HG03139 (cell line): ENCODE data around the gene SHH.

ENCODE experiments used
- ATAC-seq: cut with Tn5 transposase; IDR thresholded peaks from one replicate; pipeline ENCODE4 v1.9.1; 2021; ENCODE audit not compliant: unreplicated experiment

The SHH gene

DNA sequence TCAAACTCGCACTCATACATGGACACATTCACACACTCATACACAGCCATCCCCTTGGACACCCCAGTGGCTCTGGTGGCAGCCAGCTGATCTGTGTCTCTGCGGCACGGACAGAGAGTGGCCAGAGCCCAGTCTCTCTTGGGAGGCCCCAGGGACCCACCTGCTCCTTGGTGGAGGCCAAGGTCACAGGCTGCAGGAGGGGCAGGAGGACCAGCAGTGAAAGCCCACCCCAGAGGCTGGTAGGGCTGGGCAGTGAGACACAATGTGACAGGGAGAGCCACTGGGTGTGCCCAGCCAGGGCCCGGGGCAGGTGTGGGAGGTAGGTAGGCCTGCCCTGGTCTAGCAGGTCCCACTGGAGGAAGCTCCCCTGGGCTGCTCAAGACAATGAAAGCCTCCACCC is 18.5 kb downstream of the SHH start:
- no peak for ATAC-seq

DNA sequence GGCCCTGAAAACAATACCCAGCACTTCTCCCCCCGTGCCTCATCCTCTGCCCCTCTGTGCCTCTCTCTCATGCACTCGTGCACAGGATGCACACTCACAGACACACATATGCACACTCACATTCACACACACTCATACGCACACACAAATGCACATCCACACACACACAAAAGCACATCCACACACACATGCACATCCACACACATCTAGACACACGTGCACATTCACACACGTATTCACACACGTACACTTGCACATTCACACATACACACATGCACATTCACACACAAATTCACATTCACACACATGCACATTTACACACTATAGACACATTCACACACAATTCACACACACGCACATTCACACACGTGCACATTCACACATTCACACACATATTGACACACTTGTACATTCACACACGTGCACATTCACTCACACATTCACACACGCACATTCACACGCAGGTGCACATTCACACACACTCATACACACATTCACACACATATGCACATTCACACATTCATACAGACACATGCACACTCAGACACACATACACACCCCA is 19.2 kb downstream of the SHH start:
- ATAC-seq: no peak

- ATAC-seq: no peak
Measured at GRCh38 chr7:155792315-155792960, 19.8 kb downstream of the SHH start.

- ATAC-seq: no peak
Measured at GRCh38 chr7:155791836-155792235, 20.4 kb downstream of the SHH start.

GRCh38 chr7:155791214-155791737 is 21.0 kb downstream of the SHH start:
- ATAC-seq: no peak

- no peak for ATAC-seq
Measured at GRCh38 chr7:155790666-155791065, 21.6 kb downstream of the SHH start.

- ATAC-seq: no peak
Measured at GRCh38 chr7:155789001-155789725, 23.1 kb downstream of the SHH start.

GRCh38 chr7:155788616-155789000 is 23.7 kb downstream of the SHH start:
- ATAC-seq: no peak

DNA sequence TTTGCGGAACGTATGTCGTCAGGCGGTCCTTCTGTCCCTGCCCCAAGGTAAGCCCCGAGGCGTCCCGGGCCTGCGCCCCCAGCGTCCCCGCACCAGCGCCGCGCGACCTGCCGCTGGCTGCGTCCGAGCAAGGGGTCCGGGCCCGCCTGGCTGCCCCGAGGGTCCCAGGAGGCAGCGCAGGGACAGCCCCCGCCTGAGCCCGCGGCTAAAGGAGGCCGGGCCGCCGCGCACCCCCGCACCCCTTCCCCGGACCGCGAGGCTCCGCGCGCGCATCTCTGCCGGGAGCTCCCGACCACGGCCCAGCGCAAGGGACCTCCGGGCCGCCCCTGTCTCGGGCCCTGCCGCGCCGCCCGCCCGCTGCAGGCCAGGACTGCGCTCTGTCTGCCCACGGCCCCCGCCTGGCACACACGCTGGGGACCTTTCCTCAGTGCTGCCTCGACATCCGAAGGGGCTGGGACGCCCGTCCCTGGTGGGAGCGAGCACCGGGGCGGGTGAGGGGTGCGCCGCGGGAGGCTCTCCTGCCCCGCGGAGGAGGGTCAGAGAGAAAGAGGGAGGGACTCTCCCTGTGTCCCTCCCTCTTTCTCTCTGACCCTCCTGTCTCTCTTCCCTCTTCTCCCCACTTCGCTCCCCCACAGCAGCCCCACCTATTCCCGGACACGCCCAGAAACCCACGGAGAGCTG is 25.0 kb downstream of the SHH start:
- ATAC-seq: no peak

DNA sequence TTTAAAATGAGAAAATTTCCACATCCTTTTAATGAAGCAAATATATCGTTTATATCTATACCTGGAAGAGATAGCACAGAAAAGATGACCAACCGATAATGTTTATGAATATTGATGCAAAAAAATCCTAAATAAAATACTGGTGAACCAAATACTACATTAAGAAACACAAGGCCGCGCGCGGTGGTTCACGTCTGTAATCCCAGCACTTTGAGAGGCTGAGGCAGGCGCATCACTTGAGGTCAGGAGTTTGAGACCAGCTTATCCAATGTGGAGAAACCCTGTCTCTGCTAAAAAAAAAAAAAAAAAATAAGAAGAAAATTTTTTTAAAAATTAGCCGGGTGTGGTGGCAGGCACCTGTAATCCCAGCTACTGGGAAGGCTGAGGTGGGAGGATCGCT is 25.8 kb downstream of the SHH start:
- ATAC-seq: no peak

DNA sequence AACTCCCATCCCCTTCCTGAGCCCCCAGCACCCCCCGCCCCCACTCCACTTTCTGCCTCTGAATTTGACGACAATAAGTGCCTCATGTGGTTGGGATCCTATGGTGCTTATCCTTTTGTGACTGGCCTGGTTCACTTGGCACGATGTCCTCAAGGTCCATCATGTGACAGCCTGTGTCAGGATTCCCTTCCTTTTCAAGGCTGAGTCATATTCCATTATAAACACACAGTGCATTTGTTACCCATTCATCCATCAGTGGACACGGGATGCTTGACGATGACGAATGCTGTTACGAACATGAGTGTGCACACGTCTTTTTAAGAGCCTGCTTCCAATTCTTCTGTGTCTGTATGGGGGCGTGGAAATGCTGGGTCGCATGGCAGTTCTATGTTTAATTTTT is 26.7 kb downstream of the SHH start:
- ATAC-seq: no peak

DNA sequence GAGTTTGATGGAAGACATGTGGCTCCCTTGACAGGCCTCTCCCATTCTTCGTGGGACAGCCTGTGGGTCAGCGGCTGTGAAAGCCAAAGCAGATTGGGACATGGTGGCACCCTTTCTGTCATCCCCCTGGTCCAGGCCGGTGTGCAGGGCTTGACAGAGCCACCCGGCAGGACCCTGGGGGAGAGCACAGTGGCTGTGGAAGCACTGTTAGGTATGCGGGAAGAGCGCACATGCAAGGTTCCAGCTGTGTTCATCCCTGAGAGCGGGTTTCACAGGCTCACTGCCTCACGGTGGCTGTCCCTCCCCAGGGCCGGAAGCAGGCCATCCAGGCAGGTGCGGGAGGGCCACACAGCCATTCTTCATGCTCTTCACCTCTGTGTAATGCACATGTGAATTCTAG is 29.8 kb downstream of the SHH start:
- ATAC-seq: no peak

- no peak for ATAC-seq
Measured at GRCh38 chr7:155781433-155781832, 30.8 kb downstream of the SHH start.

GRCh38 chr7:155780884-155781283 is 31.4 kb downstream of the SHH start:
- no peak for ATAC-seq

- ATAC-seq: no peak
Measured at GRCh38 chr7:155778349-155778748, 33.9 kb downstream of the SHH start.

DNA sequence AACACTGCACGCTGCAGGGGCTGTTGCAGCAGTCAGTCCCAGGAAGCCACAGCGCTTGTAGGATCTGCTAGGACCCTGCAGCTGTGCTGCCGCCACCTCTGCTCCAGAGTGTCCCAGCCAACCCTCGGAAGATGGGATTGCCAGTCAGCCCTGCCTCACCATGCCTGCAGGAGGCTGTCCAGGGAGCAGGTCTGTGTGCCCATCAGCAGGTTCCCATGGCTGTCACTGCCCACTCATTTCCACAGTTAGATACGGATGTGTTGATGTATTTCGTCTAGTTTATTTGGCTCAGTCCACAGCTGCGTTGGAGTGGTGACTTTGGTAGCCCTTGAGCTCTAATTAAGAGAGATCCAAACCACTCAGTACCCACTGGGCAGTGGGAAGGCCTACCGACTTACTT is 35.7 kb downstream of the SHH start:
- no peak for ATAC-seq

DNA sequence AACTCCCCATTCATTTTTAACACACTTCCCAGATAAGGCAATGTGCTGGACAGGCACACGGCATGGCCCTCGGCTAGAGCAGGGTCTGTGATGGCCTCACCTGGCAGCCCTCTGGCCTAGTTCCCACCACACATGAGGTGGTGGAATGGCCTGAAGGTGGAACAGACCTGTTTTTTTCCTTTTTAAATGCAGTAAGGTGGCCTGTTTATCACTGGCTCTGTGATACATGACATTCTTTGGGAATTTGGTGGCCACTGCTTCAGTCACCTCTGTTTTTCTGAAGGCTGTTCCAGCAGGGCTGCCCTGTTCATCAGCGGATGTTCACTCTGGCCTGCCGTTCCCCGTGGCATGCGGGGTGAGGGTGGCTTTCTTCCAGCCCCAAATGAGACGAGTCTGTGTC is 36.6 kb downstream of the SHH start:
- no peak for ATAC-seq

DNA sequence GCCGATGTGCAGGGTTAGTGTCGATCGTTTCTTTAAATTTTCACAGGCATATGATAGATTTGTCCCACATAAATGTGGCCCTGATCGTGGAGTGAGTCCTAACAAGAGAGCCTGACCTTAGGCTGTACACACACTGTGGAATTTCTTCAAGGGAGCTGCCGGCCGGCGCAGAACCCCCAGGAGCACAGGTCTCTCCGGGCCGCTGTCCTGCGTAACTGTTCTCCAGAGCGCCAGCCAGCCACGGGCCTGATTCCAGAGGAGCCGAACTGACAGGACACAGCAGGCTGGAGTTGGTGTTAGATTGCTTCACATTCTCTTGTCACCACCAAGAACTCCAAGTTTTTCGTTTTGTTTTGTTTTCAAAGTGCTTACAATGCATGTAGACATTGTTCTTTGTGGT is 37.3 kb downstream of the SHH start:
- ATAC-seq: no peak

GRCh38 chr7:155773531-155773930 is 38.7 kb downstream of the SHH start:
- no peak for ATAC-seq

GRCh38 chr7:155770241-155770640 is 42.0 kb downstream of the SHH start:
- ATAC-seq: no peak

DNA sequence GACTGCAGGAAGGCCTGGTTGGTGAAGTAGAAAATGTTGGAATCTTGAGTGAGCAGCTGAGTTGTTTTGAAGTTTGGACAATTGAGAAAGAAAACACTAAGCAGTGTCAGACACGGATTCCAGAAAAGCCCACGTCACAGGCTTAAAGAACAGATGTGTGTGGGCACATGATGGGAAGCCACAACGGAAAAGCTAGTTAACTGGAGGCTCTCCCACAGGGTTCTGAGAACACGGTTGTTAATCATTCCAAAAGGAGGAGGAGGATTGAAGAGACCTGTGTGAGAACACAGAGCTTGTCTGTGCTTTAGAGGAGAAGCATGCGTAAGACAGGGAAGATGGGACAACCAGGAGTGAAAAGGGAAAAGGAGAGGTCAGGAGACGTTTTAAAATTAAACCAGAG is 42.6 kb downstream of the SHH start:
- ATAC-seq: no peak
